PC-3 (cell line): ENCODE data around the gene PHF21B. TPM values are rescaled to one million over a fixed set of nuclear protein-coding genes. Genes with fewer than 3 reads are reported as not detected.
"Not testable (repeated sequence)": the region's sequence is repeated elsewhere in the genome, so short reads cannot be mapped to it uniquely, and the experiment has no call there.

Experiments used
- ATAC-seq: fragments of 200-7000 bp; cut with Tn5 transposase; 2 replicates; pipeline ENCODE4 v1.9.1; 2020; ENCODE audit warnings: mild to moderate bottlenecking, moderate library complexity
- BruUV-seq: library from RNA; stranded (reverse); fragments of 400-500 nt; replicated peaks from 2 replicates; lab custom pipeline; 2021; lab: Mats Ljungman, UMichigan
- CTCF ChIA-PET: fragments of 300-600 bp; sonication (Branson Sonifier 250); formaldehyde crosslinking; loops from one replicate; lab custom pipeline; 2022; ENCODE audit warnings: antibody characterized with exemption; lab: Charles Lee
- POLR2A ChIA-PET: fragments of 300-600 bp; sonication (Branson Sonifier 250); formaldehyde crosslinking; loops from one replicate; lab custom pipeline; 2022; ENCODE audit warnings: antibody characterized with exemption; ENCODE audit not compliant: unreplicated experiment; lab: Charles Lee
- DNase-seq: peaks from one replicate; pipeline ENCODE4 v3.0.0-alpha.2; 2015
- H2AFZ ChIP-seq: fragments of 300-600 bp; sonication (generic); 2 replicates; pipeline ENCODE4 v1.6.0; 2016; ENCODE audit warnings: antibody characterized with exemption, low read length
- H3F3A ChIP-seq: fragments of 300-600 bp; sonication (generic); one replicate; pipeline ENCODE4 v1.6.0; 2017; ENCODE audit warnings: antibody characterized with exemption, low read length, control low read depth, mild to moderate bottlenecking; ENCODE audit not compliant: unreplicated experiment
- H3K27ac ChIP-seq: fragments of 300-600 bp; sonication (generic); 2 replicates; pipeline ENCODE4 v1.5.1; 2016; ENCODE audit warnings: mild to moderate bottlenecking, low read length
- H3K27me3 ChIP-seq: fragments of 300-600 bp; sonication (generic); 2 replicates; pipeline ENCODE4 v1.6.1; 2016; ENCODE audit warnings: low read length, mixed read lengths
- H3K36me3 ChIP-seq: fragments of 300-600 bp; sonication (generic); 2 replicates; pipeline ENCODE4 v1.6.1; 2016; ENCODE audit warnings: low read depth, mixed run types, low read length, mixed read lengths
- H3K4me1 ChIP-seq: fragments of 300-600 bp; sonication (generic); 2 replicates; pipeline ENCODE4 v1.5.1; 2016; ENCODE audit warnings: low read length; ENCODE audit not compliant: insufficient read depth
- H3K4me2 ChIP-seq: fragments of 300-600 bp; sonication (generic); 2 replicates; pipeline ENCODE4 v1.6.0; 2016; ENCODE audit warnings: low read length
- H3K4me3 ChIP-seq: fragments of 300-600 bp; sonication (generic); 2 replicates; pipeline ENCODE4 v1.5.1; 2016; ENCODE audit warnings: mild to moderate bottlenecking, low read length, mixed read lengths
- H3K79me2 ChIP-seq: fragments of 300-600 bp; sonication (generic); 2 replicates; pipeline ENCODE4 v1.6.1; 2017; ENCODE audit warnings: low read length, mixed read lengths
- H3K9ac ChIP-seq: fragments of 300-600 bp; sonication (generic); 2 replicates; pipeline ENCODE4 v1.6.0; 2016; ENCODE audit warnings: mild to moderate bottlenecking, low read length
- H3K9me2 ChIP-seq: fragments of 300-600 bp; sonication (generic); replicated peaks from 2 replicates; pipeline ENCODE4 v1.6.1; 2016; ENCODE audit warnings: mixed run types, low read length, mixed read lengths
- H3K9me3 ChIP-seq: fragments of 300-600 bp; sonication (generic); 2 replicates; pipeline ENCODE4 v1.6.1; 2016; ENCODE audit warnings: low read length, mixed read lengths
- H4K20me1 ChIP-seq: fragments of 300-600 bp; sonication (generic); 2 replicates; pipeline ENCODE4 v1.6.1; 2016; ENCODE audit warnings: low read length, mixed read lengths
- CTCF ChIP-seq: fragments of 300-600 bp; sonication (generic); conservative IDR thresholded peaks from 2 replicates; pipeline ENCODE4 v1.5.1; 2017; ENCODE audit warnings: antibody characterized with exemption, low read depth, mild to moderate bottlenecking, low read length
- EZH2 ChIP-seq: fragments of 300-600 bp; sonication (generic); IDR thresholded peaks from one replicate; pipeline ENCODE4 v1.6.1; 2017; ENCODE audit warnings: antibody characterized with exemption, mild to moderate bottlenecking, low read length; ENCODE audit not compliant: unreplicated experiment
- EZH2phosphoT487 ChIP-seq: fragments of 300-600 bp; sonication (generic); IDR thresholded peaks from 2 replicates; pipeline ENCODE4 v1.6.1; 2018; ENCODE audit warnings: mild to moderate bottlenecking, antibody characterized with exemption, low read length, borderline replicate concordance
- intact Hi-C: fragments of 100-400 bp; cut with micrococcal nuclease; formaldehyde crosslinking; loops from 2 replicates; pipeline ENCODE4 v1.9.0; 2023
- total RNA-seq: library from RNA; depleted of rRNA; stranded (reverse); fragments of >200 nt; gene quantifications from 2 replicates; pipeline ENCODE4 v1.2.3, GENCODE V29; 2014

Gene PHF21B
- total RNA-seq, 1 experiment from 2014 or later = not detected

GRCh38 chr22:44860311-44860710 is 149.5 kb downstream of the PHF21B start:
- Histone ChIP-seq H3K9ac (no peak overlapping the region), H3K36me3 (no peaks in the 10 kb centered on the region), H3K27me3 (no peaks in the 10 kb centered on the region), H3K9me3 (no peaks in the 10 kb centered on the region), H4K20me1 (no peaks in the 10 kb centered on the region), H3K27ac (no peak overlapping the region), H3K4me1 (no peaks in the 10 kb centered on the region), H3K4me3 (no peak overlapping the region), H2AFZ (no peak overlapping the region), H3K9me2 (no peaks in the 10 kb centered on the region), H3F3A (no peaks in the 10 kb centered on the region), H3K4me2 (no peak overlapping the region), H3K79me2 (no peaks in the 10 kb centered on the region)
- ATAC-seq = no peak
- intact Hi-C loops = no loop called here
- ChIA-PET CTCF (no interaction called here), POLR2A (no interaction called here)
- no peak for DNase-seq
- no TSS peak for BruUV-seq
- TF ChIP-seq CTCF (no peak), EZH2phosphoT487 (no peak), EZH2 (no peak)

- Histone ChIP-seq H2AFZ (no peak overlapping the region), H3K4me3 (no peak overlapping the region), H3K36me3 (no peaks in the 10 kb centered on the region), H3K9me3 (no peaks in the 10 kb centered on the region), H3K27ac (no peak overlapping the region), H3K9me2 (no peaks in the 10 kb centered on the region), H3K27me3 (no peaks in the 10 kb centered on the region), H4K20me1 (no peaks in the 10 kb centered on the region), H3K9ac (no peak overlapping the region), H3F3A (no peaks in the 10 kb centered on the region), H3K79me2 (no peaks in the 10 kb centered on the region), H3K4me2 (no peak overlapping the region), H3K4me1 (no peaks in the 10 kb centered on the region)
- no peak for DNase-seq
- BruUV-seq = no TSS peak
- ChIA-PET POLR2A (no interaction called here), CTCF (no interaction called here)
- TF ChIP-seq EZH2phosphoT487 = no peak
- no peak for TF ChIP-seq CTCF
- intact Hi-C loops = no loop called here
- ATAC-seq = no peak
Measured at GRCh38 chr22:44859641-44860040, 150.2 kb downstream of the PHF21B start.

- H3K9me2 ChIP-seq, intact Hi-C loops, H4K20me1 ChIP-seq, BruUV-seq, CTCF ChIA-PET, H3K4me3 ChIP-seq, POLR2A ChIA-PET, H3K27me3 ChIP-seq, H2AFZ ChIP-seq, ATAC-seq, H3K9ac ChIP-seq, H3K79me2 ChIP-seq, DNase-seq, H3K9me3 ChIP-seq, H3K27ac ChIP-seq, H3F3A ChIP-seq, H3K4me1 ChIP-seq, H3K36me3 ChIP-seq, H3K4me2 ChIP-seq: not testable (repeated sequence)
Measured at GRCh38 chr22:44858819-44859218, 151.0 kb downstream of the PHF21B start.
